NT2/D1 (cell line): Measurements from ENCODE around the gene RNF126.
"Not testable (repeated sequence)": the region's sequence is repeated elsewhere in the genome, so short reads cannot be mapped to it uniquely, and the experiment has no call there.

Experiments used
- DNase-seq: peaks from one replicate; pipeline ENCODE4 v3.0.0-alpha.2; 2011; ENCODE audit warnings: low read depth, low spot score
- H3K27me3 ChIP-seq: 2 replicates; pipeline ENCODE4 v1.6.0; 2011; ENCODE audit warnings: mild to moderate bottlenecking; ENCODE audit not compliant: insufficient read length, insufficient read depth
- H3K36me3 ChIP-seq: 2 replicates; pipeline ENCODE4 v1.6.1; 2011; ENCODE audit warnings: mild to moderate bottlenecking, low read length, mixed read lengths; ENCODE audit not compliant: insufficient read depth, insufficient read length
- H3K4me1 ChIP-seq: 2 replicates; pipeline ENCODE4 v1.5.1; 2011; ENCODE audit not compliant: insufficient read depth, insufficient read length
- H3K4me3 ChIP-seq: 2 replicates; pipeline ENCODE4 v1.5.1; 2011; ENCODE audit warnings: low read depth; ENCODE audit not compliant: insufficient read length
- H3K9ac ChIP-seq: 2 replicates; pipeline ENCODE4 v1.6.0; 2011; ENCODE audit warnings: low read depth; ENCODE audit not compliant: insufficient read length
- H3K9me3 ChIP-seq: 2 replicates; pipeline ENCODE4 v1.5.1; 2011; ENCODE audit warnings: mild to moderate bottlenecking, low read length; ENCODE audit not compliant: insufficient read depth
- SUZ12 ChIP-seq: IDR thresholded peaks from 2 replicates; pipeline ENCODE4 v1.6.1; 2011; ENCODE audit not compliant: insufficient read length, insufficient read depth; ENCODE audit errors: extremely low read depth
- YY1 ChIP-seq: IDR thresholded peaks from 2 replicates; pipeline ENCODE4 v1.6.1; 2011; ENCODE audit not compliant: insufficient read length, insufficient read depth
- ZNF274 ChIP-seq: IDR thresholded peaks from 2 replicates; pipeline ENCODE4 v1.6.1; 2011; ENCODE audit warnings: mild to moderate bottlenecking, low read depth, low read length

The RNF126 gene

GRCh38 chr19:608155-609003, 54.6 kb downstream of the RNF126 start:
- peaks cover 6% of the 10 kb centered on the region for H3K4me1 ChIP-seq

GRCh38 chr19:607301-608154, 55.5 kb downstream of the RNF126 start:
- Histone ChIP-seq H3K9ac (no peak overlapping the region), H3K4me3 (no peak overlapping the region), H3K4me1 (peaks cover 6% of the 10 kb centered on the region), H3K36me3 (peaks cover 26% of the 10 kb centered on the region), H3K27me3 (no peaks in the 10 kb centered on the region), H3K9me3 (peaks cover 20% of the 10 kb centered on the region; the same call in 1 of the 2 replicates)
- no peak for TF ChIP-seq YY1
- no peak for TF ChIP-seq SUZ12
- no peak for TF ChIP-seq ZNF274
- DNase-seq = no peak

More at GRCh38 chr19:608155-609003, 54.6 kb downstream of the RNF126 start:
- DNase-seq = no peak
- no peak overlapping the region for H3K4me3 ChIP-seq
- peaks cover 33% of the 10 kb centered on the region for H3K36me3 ChIP-seq
- H3K9me3 ChIP-seq = peaks cover 12% of the 10 kb centered on the region; the same call in 1 of the 2 replicates
- no peak overlapping the region for H3K9ac ChIP-seq
- no peaks in the 10 kb centered on the region for H3K27me3 ChIP-seq
- TF ChIP-seq ZNF274 (no peak), YY1 (no peak), SUZ12 (no peak)

DNA sequence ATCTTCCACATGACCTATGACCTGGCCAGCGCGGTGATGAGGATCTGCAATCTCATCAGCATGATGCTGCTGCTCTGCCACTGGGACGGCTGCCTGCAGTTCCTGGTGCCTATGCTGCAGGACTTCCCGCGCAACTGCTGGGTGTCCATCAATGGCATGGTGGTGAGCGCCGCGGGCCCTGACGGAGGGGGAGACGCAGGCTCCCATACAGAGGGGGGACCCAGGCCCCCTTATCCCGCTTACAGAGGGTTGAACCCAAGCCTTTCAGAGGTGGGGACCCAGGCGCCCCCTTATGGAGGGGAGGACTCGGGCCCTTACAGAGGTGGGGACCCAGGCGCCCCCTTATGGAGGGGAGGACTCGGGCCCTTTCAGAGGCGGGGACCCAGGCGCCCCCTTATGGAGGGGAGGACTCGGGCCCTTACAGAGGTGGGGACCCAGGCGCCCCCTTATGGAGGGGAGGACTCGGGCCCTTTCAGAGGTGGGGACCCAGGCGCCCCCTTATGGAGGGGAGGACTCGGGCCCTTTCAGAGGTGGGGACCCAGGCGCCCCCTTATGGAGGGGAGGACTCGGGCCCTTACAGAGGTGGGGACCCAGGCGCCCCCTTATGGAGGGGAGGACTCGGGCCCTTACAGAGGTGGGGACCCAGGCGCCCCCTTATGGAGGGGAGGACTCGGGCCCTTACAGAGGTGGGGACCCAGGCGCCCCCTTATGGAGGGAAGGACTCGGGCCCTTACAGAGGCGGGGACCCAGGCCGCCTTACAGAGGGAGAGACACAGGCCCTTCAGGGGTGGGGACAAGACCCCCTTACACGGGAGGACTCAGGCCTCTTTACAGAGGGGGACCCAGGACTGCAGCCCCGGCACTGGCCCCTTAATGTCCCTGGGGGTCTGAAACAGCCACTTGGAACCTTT, 57.7 kb downstream of the RNF126 start:
- peaks cover 11% of the 10 kb centered on the region for H3K36me3 ChIP-seq
- not testable (repeated sequence) for H3K9ac ChIP-seq, DNase-seq, H3K27me3 ChIP-seq, H3K4me1 ChIP-seq, H3K4me3 ChIP-seq
- H3K9me3 ChIP-seq = peaks cover 35% of the 10 kb centered on the region

GRCh38 chr19:604355-604754, 58.7 kb downstream of the RNF126 start:
- no peak overlapping the region for H3K9ac ChIP-seq
- DNase-seq = no peak
- H3K9me3 ChIP-seq = peaks cover 35% of the 10 kb centered on the region
- no peaks in the 10 kb centered on the region for H3K4me1 ChIP-seq
- H3K4me3 ChIP-seq = no peak overlapping the region
- no peaks in the 10 kb centered on the region for H3K27me3 ChIP-seq
- no peak for TF ChIP-seq SUZ12
- no peak for TF ChIP-seq YY1
- TF ChIP-seq ZNF274 = no peak
- peaks cover 2% of the 10 kb centered on the region for H3K36me3 ChIP-seq

DNA sequence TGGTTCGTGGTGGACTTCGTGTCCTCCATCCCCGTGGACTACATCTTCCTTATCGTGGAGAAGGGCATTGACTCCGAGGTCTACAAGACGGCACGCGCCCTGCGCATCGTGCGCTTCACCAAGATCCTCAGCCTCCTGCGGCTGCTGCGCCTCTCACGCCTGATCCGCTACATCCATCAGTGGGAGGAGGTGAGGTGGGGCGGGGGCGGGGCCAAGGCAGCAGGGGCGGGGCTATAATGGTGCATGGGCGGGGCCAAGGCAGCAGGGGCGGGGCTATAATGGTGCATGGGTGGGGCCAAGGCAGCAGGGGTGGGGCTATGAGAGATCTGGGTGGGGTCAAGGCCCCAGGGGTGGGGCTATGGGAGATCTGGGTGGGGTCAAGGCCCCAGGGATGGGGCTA, 59.2 kb downstream of the RNF126 start:
- H3K4me3 ChIP-seq, DNase-seq, H3K4me1 ChIP-seq, H3K9ac ChIP-seq, H3K36me3 ChIP-seq, H3K27me3 ChIP-seq: not testable (repeated sequence)
- H3K9me3 ChIP-seq = peaks cover 35% of the 10 kb centered on the region

DNA sequence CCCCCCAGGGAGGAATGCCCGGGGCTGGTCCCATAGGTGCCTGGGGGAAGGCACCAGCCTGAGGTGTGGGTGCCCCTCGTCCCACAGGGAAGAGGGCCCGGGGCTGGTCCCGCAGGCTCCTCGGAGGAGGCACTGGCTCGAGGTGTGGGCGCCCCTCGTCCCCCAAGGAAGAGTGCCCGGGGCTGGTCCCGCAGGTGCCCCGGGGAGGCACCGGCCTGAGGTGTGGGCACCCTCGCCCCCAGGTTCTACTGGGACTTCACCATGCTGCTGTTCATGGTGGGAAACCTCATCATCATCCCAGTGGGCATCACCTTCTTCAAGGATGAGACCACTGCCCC, 59.7 kb downstream of the RNF126 start:
- peaks cover 35% of the 10 kb centered on the region for H3K9me3 ChIP-seq
- not testable (repeated sequence) for DNase-seq, H3K36me3 ChIP-seq, H3K27me3 ChIP-seq, H3K9ac ChIP-seq, H3K4me1 ChIP-seq, H3K4me3 ChIP-seq
